Neutrophil (primary cell): ENCODE measurements around the gene RTN1.

Experiments
- H3K27ac ChIP-seq: fragments of 200-600 bp; sonication (generic); 2 replicates; pipeline ENCODE4 v1.5.1; 2016; ENCODE audit warnings: mild to moderate bottlenecking, moderate library complexity
- H3K27me3 ChIP-seq: fragments of 200-600 bp; sonication (generic); 2 replicates; pipeline ENCODE4 v1.6.0; 2016; ENCODE audit warnings: mild to moderate bottlenecking
- H3K36me3 ChIP-seq: fragments of 200-600 bp; sonication (generic); 2 replicates; pipeline ENCODE4 v1.5.1; 2017
- H3K4me1 ChIP-seq, 2 experiments: fragments of 200-600 bp in 1 of 2; sonication (generic) in 1 of 2; 1 replicate in 1 of 2; 2 replicates in 1 of 2; pipeline versions ENCODE4 v1.5.1 to v1.6.1; 2013 to 2016; ENCODE audit warnings: low read depth in 1 of 2, low read length in 1 of 2, mild to moderate bottlenecking in 1 of 2, moderate library complexity in 1 of 2; ENCODE audit not compliant: control insufficient read depth in 1 of 2, insufficient read depth in 1 of 2
- H3K4me3 ChIP-seq, 2 experiments: fragments of 200-600 bp in 1 of 2; sonication (generic) in 1 of 2; 1 replicate in 1 of 2; 2 replicates in 1 of 2; pipeline ENCODE4 v1.5.1; 2013 to 2016; ENCODE audit warnings: low read depth in 1 of 2, low read length in 1 of 2, mild to moderate bottlenecking in 1 of 2, moderate library complexity in 1 of 2
- H3K9me3 ChIP-seq: fragments of 200-600 bp; sonication (generic); 2 replicates; pipeline ENCODE4 v1.5.1; 2016
- CTCF ChIP-seq: fragments of 200-600 bp; sonication (generic); IDR thresholded peaks from 2 replicates; pipeline ENCODE4 v1.5.1; 2016; ENCODE audit warnings: antibody characterized with exemption

RTN1 gene

GRCh38 chr14:59869381-59870255 is 958 bp downstream of the RTN1 start:
- Histone ChIP-seq H3K27me3 (peaks cover 99% of the 10 kb centered on the region), H3K4me1 (peaks cover 14 to 16% of the 10 kb centered on the region in 2 experiments), H3K36me3 (no peaks in the 10 kb centered on the region), H3K4me3 (peak overlapping the region; percentile 50 to 67), H3K27ac (no peak overlapping the region), H3K9me3 (no peaks in the 10 kb centered on the region)
- no peak for TF ChIP-seq CTCF

GRCh38 chr14:59868021-59868420 is 2.6 kb downstream of the RTN1 start:
- peaks cover 97% of the 10 kb centered on the region for H3K27me3 ChIP-seq
- H3K4me1 ChIP-seq, result peaks cover 14 to 16% of the 10 kb centered on the region in 2 experiments
- no peak overlapping the region for H3K4me3 ChIP-seq
- no peak for TF ChIP-seq CTCF
- no peaks in the 10 kb centered on the region for H3K36me3 ChIP-seq
- no peak overlapping the region for H3K27ac ChIP-seq
- H3K9me3 ChIP-seq, result no peaks in the 10 kb centered on the region

GRCh38 chr14:59863806-59864525 is 6.6 kb downstream of the RTN1 start:
- no peaks in the 10 kb centered on the region for H3K36me3 ChIP-seq
- H3K9me3 ChIP-seq, result no peaks in the 10 kb centered on the region
- H3K27ac ChIP-seq, result no peak overlapping the region
- no peak for TF ChIP-seq CTCF
- peaks cover 62% of the 10 kb centered on the region for H3K27me3 ChIP-seq
- no peak overlapping the region for H3K4me3 ChIP-seq
- H3K4me1 ChIP-seq, result no peaks in the 10 kb centered on the region

- no peaks in the 10 kb centered on the region for H3K27me3 ChIP-seq
- H3K4me1 ChIP-seq, result no peaks in the 10 kb centered on the region
- no peaks in the 10 kb centered on the region for H3K36me3 ChIP-seq
- no peak overlapping the region for H3K27ac ChIP-seq
- H3K4me3 ChIP-seq, result no peak overlapping the region
- TF ChIP-seq CTCF, result no peak
- H3K9me3 ChIP-seq, result no peaks in the 10 kb centered on the region
Measured at GRCh38 chr14:59857328-59857727, 13.2 kb downstream of the RTN1 start.

- no peaks in the 10 kb centered on the region for H3K27me3 ChIP-seq
- H3K9me3 ChIP-seq, result no peaks in the 10 kb centered on the region
- peaks cover 5 to 18% of the 10 kb centered on the region in 2 experiments for H3K4me1 ChIP-seq
- no peak for TF ChIP-seq CTCF
- H3K27ac ChIP-seq, result no peak overlapping the region
- no peak overlapping the region for H3K4me3 ChIP-seq
- no peaks in the 10 kb centered on the region for H3K36me3 ChIP-seq
Measured at GRCh38 chr14:59852350-59852749, 18.2 kb downstream of the RTN1 start.
